Astrocyte of the spinal cord (primary cell): ENCODE results near the gene ADARB1.

Experiments used
- DNase-seq: peaks from one replicate; pipeline ENCODE4 v3.0.0; 2011; ENCODE audit warnings: low read depth, low spot score
- H3K4me3 ChIP-seq: 2 replicates; pipeline ENCODE4 v1.5.1; 2011; ENCODE audit warnings: low read depth, mild to moderate bottlenecking, low read length, moderate library complexity
- CTCF ChIP-seq: IDR thresholded peaks from 2 replicates; pipeline ENCODE4 v1.5.1; 2012; ENCODE audit warnings: low read depth, mild to moderate bottlenecking, low read length, inconsistent platforms
- in situ Hi-C: cut with HindIII; loops from 2 replicates; pipeline ENCODE4 v1.10.0; 2017; ENCODE audit warnings: low sequenced_read_pairs

Gene ADARB1

GRCh38 chr21:45220714-45221490 is 146.5 kb downstream of the ADARB1 start:
- in situ Hi-C loops = no loop called here
- no peak overlapping the region for H3K4me3 ChIP-seq
- TF ChIP-seq CTCF = no peak
- DNase-seq = no peak

GRCh38 chr21:45222001-45222400 is 147.6 kb downstream of the ADARB1 start:
- no peak for DNase-seq
- no peak overlapping the region for H3K4me3 ChIP-seq
- TF ChIP-seq CTCF = no peak
- in situ Hi-C loops = no loop called here

- DNase-seq = no peak
- TF ChIP-seq CTCF = no peak
- H3K4me3 ChIP-seq = no peak overlapping the region
- in situ Hi-C loops = no loop called here
Observed at GRCh38 chr21:45223236-45224185, 149.1 kb downstream of the ADARB1 start.

- DNase-seq = no peak
- in situ Hi-C loops = no loop called here
- TF ChIP-seq CTCF = no peak
- H3K4me3 ChIP-seq = no peak overlapping the region
Observed at GRCh38 chr21:45224189-45224938, 150.0 kb downstream of the ADARB1 start.

GRCh38 chr21:45225041-45225740 is 150.8 kb downstream of the ADARB1 start:
- no peak overlapping the region for H3K4me3 ChIP-seq
- DNase-seq = no peak
- in situ Hi-C loops = no loop called here
- no peak for TF ChIP-seq CTCF
